ENCODE data around the gene ZNF672. TPM values are rescaled to one million over a fixed set of nuclear protein-coding genes. Genes with fewer than 3 reads are reported as not detected.

The ZNF672 gene
- total and polyA plus RNA-seq, 2 of the 4 experiments (the other 2 are of a cell fraction) = 6.6 to 12.6 TPM

GRCh38 chr1:248820041-248820585 lies 17.9 kb upstream of the ZNF672 start:
- in situ Hi-C loops (cut with MboI; ENCODE audit: low sequenced_read_pairs) (no loop called here), dilution Hi-C loops (cut with HindIII; ENCODE audit: low sequenced_read_pairs, unreplicated experiment) (no loop called here), intact Hi-C loops (cut with micrococcal nuclease) (no loop called here)
- DNase-seq (no peak), ATAC-seq (ENCODE audit: low read depth) (no peak)
- H3K9ac ChIP-seq (ENCODE audit: low read depth, low read length) = no peak overlapping the region
- BruUV-seq (replicated peaks) = no TSS peak
- H3K4me3 ChIP-seq (ENCODE audit: insufficient read depth, low read depth, low read length) = no peak overlapping the region
- peak overlapping the region; percentile 58; the same call in 1 of the 2 replicates for H3K56ac ChIP-seq (ENCODE audit: extremely low read depth, insufficient read depth, low read length)
- H3K4me1 ChIP-seq (ENCODE audit: control insufficient read depth, insufficient read depth, low read length) = peaks cover 24% of the 10 kb centered on the region
- no peak overlapping the region for H3K4me2 ChIP-seq (ENCODE audit: low read depth, low read length)
- ChIA-PET POLR2A (ENCODE audit: unreplicated experiment) (interaction anchor here (0.7 kb wide), 1 partner anchor 19 kb away, joined by 13 read pairs; no protein-coding TSS in a partner anchor), CTCF (interaction anchor here (0.6 to 1.1 kb wide), 3 partner anchors 14 to 450 kb away, joined by 4 to 5 read pairs (median 4); no protein-coding TSS in a partner anchor)
- H3K4ac ChIP-seq (ENCODE audit: low read depth, low read length) = peak overlapping the region; percentile 86
- peak overlapping the region; percentile 74 for H4K91ac ChIP-seq (ENCODE audit: insufficient read depth, low read depth, low read length)
- H3K27me3 ChIP-seq (ENCODE audit: control insufficient read depth, insufficient read depth, low read length) = no peaks in the 10 kb centered on the region
- peak overlapping the region; percentile 44; the same call in 2 of the 3 replicates for H2BK15ac ChIP-seq (ENCODE audit: low read depth, low read length)
- 90% methylated on average over 2 of the region's 7 CpGs; no CpG with 5 or more reads in 1 of the 2 experiments for WGBS, 2 experiments (ENCODE audit: extremely low coverage in 2 of 2, insufficient read length in 1 of 2)
- peak overlapping the region; percentile 77 for H2BK5ac ChIP-seq (ENCODE audit: low read depth, low read length, poor library complexity, severe bottlenecking)
- no peak overlapping the region for H2AFZ ChIP-seq (replicated peaks; ENCODE audit: low read length, poor library complexity)
- H3K79me1 ChIP-seq (ENCODE audit: low read depth in 1 of 2, low read length in 2 of 2) = peaks cover 46 to 74% of the 10 kb centered on the region in 2 experiments
- H2AK9ac ChIP-seq (replicated peaks; ENCODE audit: low read depth, low read length, poor library complexity) = peak overlapping the region; percentile 80
- H2BK20ac ChIP-seq (ENCODE audit: low read depth, low read length) = peak overlapping the region; percentile 95
- peaks cover 38% of the 10 kb centered on the region for H3K9me1 ChIP-seq (ENCODE audit: insufficient read depth, low read length)
- H2AK5ac ChIP-seq (ENCODE audit: low read depth, low read length) = peak overlapping the region; percentile 73
- H4K8ac ChIP-seq (ENCODE audit: low read depth in 2 of 2, low read length in 2 of 2) = peak overlapping the region; percentile 22 to 59; a peak in 3 of 4 replicates
- peaks cover 32% of the 10 kb centered on the region; the same call in 1 of the 2 replicates for H4K20me1 ChIP-seq (ENCODE audit: insufficient read depth, low read length)
- no peak overlapping the region for H4K5ac ChIP-seq (ENCODE audit: low read depth, low read length)
- H3K36me3 ChIP-seq (ENCODE audit: control insufficient read depth, insufficient read depth, low read length) = peaks cover 40% of the 10 kb centered on the region
- H2BK120ac ChIP-seq (ENCODE audit: low read depth, low read length) = peak overlapping the region; percentile 67
- H3K27ac ChIP-seq (ENCODE audit: insufficient read depth, low read length) = no peak overlapping the region
- peak overlapping the region; percentile 30; the same call in 1 of the 2 replicates for H3K14ac ChIP-seq (replicated peaks; ENCODE audit: low read depth, low read length)
- H3K9me3 ChIP-seq (ENCODE audit: control insufficient read depth, insufficient read depth, low read length) = no peaks in the 10 kb centered on the region
- H3K18ac ChIP-seq (ENCODE audit: low read depth, low read length) = no peak overlapping the region; the same call in 1 of the 2 replicates
- TF ChIP-seq RFX5 (IDR thresholded peaks at IDR 0.05; ENCODE audit: low read depth, low read length) = no peak
- no peak for TF ChIP-seq RCOR1 (IDR thresholded peaks at IDR 0.05; ENCODE audit: insufficient replicate concordance, low read length)
- TF ChIP-seq POLR2A (IDR thresholded peaks at IDR 0.05; ENCODE audit: low read depth, low read length) = no peak
- TF ChIP-seq, protein P1, sequence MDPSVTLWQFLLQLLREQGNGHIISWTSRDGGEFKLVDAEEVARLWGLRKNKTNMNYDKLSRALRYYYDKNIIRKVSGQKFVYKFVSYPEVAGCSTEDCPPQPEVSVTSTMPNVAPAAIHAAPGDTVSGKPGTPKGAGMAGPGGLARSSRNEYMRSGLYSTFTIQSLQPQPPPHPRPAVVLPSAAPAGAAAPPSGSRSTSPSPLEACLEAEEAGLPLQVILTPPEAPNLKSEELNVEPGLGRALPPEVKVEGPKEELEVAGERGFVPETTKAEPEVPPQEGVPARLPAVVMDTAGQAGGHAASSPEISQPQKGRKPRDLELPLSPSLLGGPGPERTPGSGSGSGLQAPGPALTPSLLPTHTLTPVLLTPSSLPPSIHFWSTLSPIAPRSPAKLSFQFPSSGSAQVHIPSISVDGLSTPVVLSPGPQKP (IDR thresholded peaks at IDR 0.05; ENCODE audit: borderline replicate concordance, low read depth, low read length) = no peak
- TF ChIP-seq RAD21 (IDR thresholded peaks at IDR 0.05; ENCODE audit: low read length) = no peak
- no peak for TF ChIP-seq NFE2L2 (IDR thresholded peaks at IDR 0.05; ENCODE audit: low read depth, low read length)
- TF ChIP-seq MXI1 (IDR thresholded peaks at IDR 0.05; ENCODE audit: borderline replicate concordance, low read depth, low read length) = no peak
- TF ChIP-seq CHD1 (IDR thresholded peaks at IDR 0.05; ENCODE audit: low read depth, low read length) = no peak
- peak overlapping the region; percentile 59; the same call in 1 of the 2 replicates for H3K23ac ChIP-seq (ENCODE audit: low read depth, low read length)

Measured in IMR-90 (cell line).